Stomach smooth muscle (tissue), 2 donors: ENCODE data around the gene OBP2A.

ENCODE experiments used
- H3K27ac ChIP-seq: one replicate; pipeline ENCODE4 v1.7.0; 2013; ENCODE audit warnings: mild to moderate bottlenecking, low read length, inconsistent platforms
- H3K27me3 ChIP-seq, 2 donors: one replicate each; pipeline ENCODE4 v1.7.0; 2013; ENCODE audit warnings: low read length in 2 of 2; ENCODE audit not compliant: insufficient read depth in 2 of 2, control insufficient read depth in 1 of 2
- H3K36me3 ChIP-seq, 2 donors: one replicate each; pipeline ENCODE4 v1.7.0; 2013; ENCODE audit warnings: low read length in 2 of 2; ENCODE audit not compliant: control insufficient read depth in 2 of 2, insufficient read depth in 2 of 2
- H3K4me1 ChIP-seq: one replicate; pipeline ENCODE4 v1.7.0; 2013; ENCODE audit warnings: low read length; ENCODE audit not compliant: control insufficient read depth, insufficient read depth
- H3K4me3 ChIP-seq, 2 donors: one replicate each; pipeline ENCODE4 v1.7.0; 2013; ENCODE audit warnings: low read length in 2 of 2
- H3K9ac ChIP-seq, 2 donors: one replicate each; pipeline ENCODE4 v1.7.0; 2013; ENCODE audit warnings: low read length in 2 of 2, mild to moderate bottlenecking in 1 of 2
- H3K9me3 ChIP-seq, 2 donors: one replicate each; pipeline ENCODE4 v1.7.0; 2013; ENCODE audit warnings: low read length in 2 of 2; ENCODE audit not compliant: control insufficient read depth in 2 of 2
- donor health status: healthy.
- donor health status: Pancreatic carcinoma.

OBP2A gene

DNA sequence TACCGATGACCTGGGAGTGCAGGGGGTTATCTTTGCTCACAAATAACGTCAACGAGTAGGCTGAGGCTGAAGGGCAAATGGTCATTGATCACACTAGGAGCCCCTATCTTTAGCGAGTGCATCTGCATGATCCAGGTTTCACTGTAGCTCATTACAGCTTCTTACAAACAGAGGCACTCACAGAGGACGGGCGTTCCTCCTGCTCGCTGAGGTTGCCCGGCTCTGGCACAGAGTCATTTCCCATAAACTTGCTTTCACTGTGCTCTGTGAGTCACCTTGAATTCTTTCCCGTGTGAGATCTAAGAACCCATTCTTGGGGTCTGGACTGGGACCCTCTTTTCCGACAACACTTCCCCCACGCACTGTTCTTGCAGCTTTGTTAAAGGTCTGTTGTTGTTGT, 13.7 kb downstream of the OBP2A start:
- no peak overlapping the region for H3K27ac ChIP-seq

DNA sequence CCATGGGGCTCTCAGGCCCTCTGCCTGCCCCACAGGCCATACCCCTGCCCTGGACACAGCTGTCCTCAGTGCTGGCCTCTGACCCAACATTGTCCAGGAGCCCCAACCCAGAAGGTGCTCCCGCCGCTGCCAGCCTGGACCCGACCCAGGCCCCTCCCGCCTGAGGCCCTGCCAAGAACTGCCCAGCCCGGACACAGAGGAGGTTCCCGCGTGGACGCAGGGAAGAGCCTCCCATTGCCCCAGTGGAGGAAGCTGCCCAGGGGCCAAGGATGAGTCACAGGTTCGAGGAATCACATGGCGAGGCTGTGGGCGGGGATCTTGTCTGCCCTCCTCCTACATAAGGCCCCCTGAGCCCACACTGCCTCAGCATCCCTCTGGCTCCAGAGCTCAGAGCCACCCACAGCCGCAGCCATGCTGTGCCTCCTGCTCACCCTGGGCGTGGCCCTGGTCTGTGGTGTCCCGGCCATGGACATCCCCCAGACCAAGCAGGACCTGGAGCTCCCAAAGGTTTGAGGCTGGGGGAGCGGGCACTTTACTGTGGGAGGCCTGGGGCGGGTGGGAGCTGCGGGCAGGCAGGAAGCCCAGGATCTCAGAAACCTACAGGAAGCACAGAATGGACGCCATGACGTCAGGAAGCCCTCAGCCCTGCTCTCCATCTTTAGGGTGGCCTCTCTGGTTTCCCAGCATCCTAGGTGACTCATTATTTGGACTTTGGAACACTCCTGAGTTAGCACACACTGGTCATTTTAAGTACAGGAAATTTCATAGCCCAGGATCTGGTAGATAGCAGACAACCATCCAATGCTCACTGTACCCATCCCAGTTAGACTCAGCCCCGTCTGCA, 15.7 kb downstream of the OBP2A start, which contains the start of gene PAEP:
TSS of gene PAEP (plus strand) at position 366 of the 844 bp plus-strand sequence.
- no peak within 1 kb of the TSS for H3K27ac ChIP-seq
- H3K36me3 ChIP-seq, result no peaks in the 10 kb centered on the region
- peaks cover 12 to 17% of the 10 kb centered on the region in 2 donors for H3K27me3 ChIP-seq
- H3K9me3 ChIP-seq, result peaks cover 0 to 6% of the 10 kb centered on the region in 2 donors
- no peak within 1 kb of the TSS for H3K4me3 ChIP-seq
- H3K4me1 ChIP-seq, result no peaks in the 10 kb centered on the region
- no peak within 1 kb of the TSS for H3K9ac ChIP-seq

More for the DNA sequence above, 13.7 kb downstream of the OBP2A start:
- H3K4me1 ChIP-seq, result no peaks in the 10 kb centered on the region
- peaks cover 3 to 12% of the 10 kb centered on the region in 2 donors for H3K9me3 ChIP-seq
- no peaks in the 10 kb centered on the region for H3K36me3 ChIP-seq
- no peak overlapping the region for H3K4me3 ChIP-seq
- H3K27me3 ChIP-seq, result peaks cover 4 to 10% of the 10 kb centered on the region in 2 donors
- no peak overlapping the region for H3K9ac ChIP-seq

DNA sequence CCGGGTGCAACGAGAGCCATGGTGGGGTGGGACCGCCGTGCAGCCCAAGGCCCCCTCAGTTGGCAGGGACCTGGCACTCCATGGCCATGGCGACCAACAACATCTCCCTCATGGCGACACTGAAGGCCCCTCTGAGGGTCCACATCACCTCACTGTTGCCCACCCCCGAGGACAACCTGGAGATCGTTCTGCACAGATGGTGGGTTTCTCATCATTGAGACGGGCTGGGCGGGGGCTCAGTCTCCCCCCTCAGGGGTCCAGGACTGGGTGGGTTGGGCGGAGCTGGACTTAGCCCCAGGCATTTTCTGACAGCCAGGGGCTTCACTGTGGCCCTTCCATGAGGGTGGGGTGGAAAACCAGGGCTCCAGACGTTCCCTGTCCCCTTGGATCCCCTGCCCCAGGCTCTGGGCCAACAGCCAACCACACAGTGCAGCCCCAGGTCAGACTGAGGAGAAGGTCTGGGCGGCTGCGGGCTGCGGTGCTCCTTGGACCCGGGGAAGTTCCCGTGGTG, 16.4 kb downstream of the OBP2A start:
- Histone ChIP-seq H3K4me1 (no peaks in the 10 kb centered on the region), H3K9me3 (peaks cover 0 to 6% of the 10 kb centered on the region in 2 donors), H3K9ac (no peak overlapping the region), H3K36me3 (no peaks in the 10 kb centered on the region), H3K27me3 (peaks cover 12 to 18% of the 10 kb centered on the region in 2 donors), H3K4me3 (no peak overlapping the region), H3K27ac (no peak overlapping the region)

DNA sequence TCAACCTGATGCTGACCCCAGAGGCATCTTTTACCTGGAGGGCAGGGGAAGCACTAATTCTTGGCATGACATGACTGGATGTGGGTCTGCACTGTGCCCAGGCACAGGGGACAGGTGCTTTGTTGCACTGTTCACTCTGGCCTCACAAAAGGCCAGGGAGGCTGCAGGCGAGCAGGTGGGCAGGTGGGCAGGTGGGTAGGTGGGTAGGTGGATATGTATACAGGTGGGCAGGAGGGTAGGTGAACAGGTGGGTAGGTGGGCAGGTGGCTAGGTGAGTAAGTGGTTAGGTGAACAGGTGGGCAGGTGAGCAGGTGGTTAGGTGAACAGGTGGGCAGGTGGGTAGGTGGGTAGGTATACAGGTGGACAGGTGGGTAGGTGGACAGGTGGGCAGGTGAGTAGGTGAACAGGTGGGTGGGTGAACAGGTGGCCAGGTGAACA, 17.1 kb downstream of the OBP2A start:
- Histone ChIP-seq H3K9me3 (peaks cover 0 to 6% of the 10 kb centered on the region in 2 donors), H3K27ac (no peak overlapping the region), H3K9ac (no peak overlapping the region), H3K36me3 (no peaks in the 10 kb centered on the region), H3K4me3 (no peak overlapping the region), H3K4me1 (no peaks in the 10 kb centered on the region), H3K27me3 (peaks cover 12 to 19% of the 10 kb centered on the region in 2 donors)

DNA sequence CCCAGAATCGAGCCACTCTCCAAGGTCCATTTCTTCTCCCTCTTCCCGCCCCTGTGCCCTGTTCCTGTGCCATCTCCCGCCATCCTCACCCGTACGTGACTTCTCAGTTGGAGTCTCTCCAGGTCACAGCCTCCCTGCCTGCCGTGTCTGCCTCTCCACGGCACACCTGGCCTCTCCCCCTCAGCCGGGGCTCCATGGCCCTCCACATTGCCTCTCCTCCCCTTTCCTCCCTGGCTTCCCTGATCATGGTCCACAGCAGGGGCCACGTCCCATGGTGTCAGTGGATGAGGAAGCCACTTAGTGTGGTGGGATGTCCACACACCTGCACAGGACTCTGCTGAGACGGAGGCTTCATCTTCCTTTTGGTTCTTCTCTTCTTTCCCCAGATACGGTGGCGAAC, 17.9 kb downstream of the OBP2A start:
- Histone ChIP-seq H3K36me3 (no peaks in the 10 kb centered on the region), H3K9ac (no peak overlapping the region), H3K27ac (no peak overlapping the region), H3K4me1 (no peaks in the 10 kb centered on the region), H3K27me3 (peaks cover 12 to 21% of the 10 kb centered on the region in 2 donors), H3K9me3 (peaks cover 0 to 6% of the 10 kb centered on the region in 2 donors), H3K4me3 (no peak overlapping the region)

DNA sequence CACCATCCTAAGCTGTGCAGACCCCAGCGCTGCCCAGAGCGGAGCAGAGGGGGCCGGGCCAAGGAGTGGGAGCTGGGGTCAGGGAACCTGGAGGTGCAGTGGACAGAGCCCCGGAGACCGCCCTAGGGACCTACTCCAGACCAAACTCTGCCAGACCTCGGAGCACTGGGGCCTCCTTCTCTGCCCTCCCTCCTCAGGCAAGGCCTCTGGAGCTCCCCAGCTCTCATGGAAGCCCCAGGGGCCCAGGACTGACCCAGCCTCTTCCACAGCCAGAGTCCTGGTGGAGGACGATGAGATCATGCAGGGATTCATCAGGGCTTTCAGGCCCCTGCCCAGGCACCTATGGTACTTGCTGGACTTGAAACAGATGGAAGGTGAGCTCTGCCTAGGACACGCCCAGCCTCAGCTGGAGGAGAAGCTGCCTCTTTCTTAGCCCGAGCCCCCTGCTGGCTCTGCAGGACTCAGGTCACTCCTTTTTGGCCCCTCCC, 19.3 kb downstream of the OBP2A start:
- H3K4me1 ChIP-seq, result no peaks in the 10 kb centered on the region

DNA sequence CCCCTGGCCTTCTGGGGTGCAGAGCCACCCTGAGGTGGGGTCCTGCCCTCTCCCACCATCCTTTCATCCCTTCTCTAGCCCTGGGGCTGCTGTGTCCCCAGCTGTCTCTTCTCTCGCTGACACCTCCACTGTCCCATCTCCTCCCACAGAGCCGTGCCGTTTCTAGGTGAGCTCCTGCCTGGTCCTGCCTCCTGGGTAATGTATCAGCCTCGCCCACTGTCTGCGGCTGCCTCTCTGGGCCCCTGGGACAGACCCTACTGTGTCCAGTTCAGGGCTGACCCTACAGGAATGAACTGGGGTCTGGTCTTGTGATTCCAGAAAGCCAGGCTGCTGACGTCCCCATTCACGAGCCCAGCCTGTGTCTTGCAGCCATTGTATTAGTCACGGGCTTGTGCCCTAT, 19.7 kb downstream of the OBP2A start:
- Histone ChIP-seq H3K36me3 (no peaks in the 10 kb centered on the region), H3K4me3 (no peak overlapping the region), H3K9ac (no peak overlapping the region), H3K27me3 (peaks cover 12 to 16% of the 10 kb centered on the region in 2 donors), H3K27ac (no peak overlapping the region), H3K9me3 (peaks cover 0 to 15% of the 10 kb centered on the region in 2 donors), H3K4me1 (no peaks in the 10 kb centered on the region)

More for the DNA sequence above, 19.3 kb downstream of the OBP2A start:
- Histone ChIP-seq H3K9me3 (peaks cover 0 to 15% of the 10 kb centered on the region in 2 donors), H3K4me3 (no peak overlapping the region), H3K36me3 (no peaks in the 10 kb centered on the region), H3K27me3 (peaks cover 12 to 18% of the 10 kb centered on the region in 2 donors), H3K27ac (no peak overlapping the region), H3K9ac (no peak overlapping the region)

DNA sequence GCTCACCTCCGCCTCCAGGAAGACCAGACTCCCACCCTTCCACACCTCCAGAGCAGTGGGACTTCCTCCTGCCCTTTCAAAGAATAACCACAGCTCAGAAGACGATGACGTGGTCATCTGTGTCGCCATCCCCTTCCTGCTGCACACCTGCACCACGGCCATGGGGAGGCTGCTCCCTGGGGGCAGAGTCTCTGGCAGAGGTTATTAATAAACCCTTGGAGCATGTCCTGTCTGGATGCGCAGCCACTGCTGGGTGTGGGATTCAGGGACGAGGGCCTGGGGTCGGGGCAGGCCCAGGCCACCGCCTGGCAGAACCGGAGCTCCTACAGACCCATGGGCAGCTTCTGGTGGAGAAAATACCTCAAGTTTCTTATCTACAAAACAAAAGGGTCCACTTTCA, 20.6 kb downstream of the OBP2A start:
- no peak overlapping the region for H3K4me3 ChIP-seq
- no peaks in the 10 kb centered on the region for H3K4me1 ChIP-seq
- H3K9ac ChIP-seq, result no peak overlapping the region
- H3K36me3 ChIP-seq, result no peaks in the 10 kb centered on the region
- peaks cover 0 to 16% of the 10 kb centered on the region in 2 donors for H3K9me3 ChIP-seq
- H3K27ac ChIP-seq, result no peak overlapping the region
- H3K27me3 ChIP-seq, result peaks cover 12 to 14% of the 10 kb centered on the region in 2 donors

DNA sequence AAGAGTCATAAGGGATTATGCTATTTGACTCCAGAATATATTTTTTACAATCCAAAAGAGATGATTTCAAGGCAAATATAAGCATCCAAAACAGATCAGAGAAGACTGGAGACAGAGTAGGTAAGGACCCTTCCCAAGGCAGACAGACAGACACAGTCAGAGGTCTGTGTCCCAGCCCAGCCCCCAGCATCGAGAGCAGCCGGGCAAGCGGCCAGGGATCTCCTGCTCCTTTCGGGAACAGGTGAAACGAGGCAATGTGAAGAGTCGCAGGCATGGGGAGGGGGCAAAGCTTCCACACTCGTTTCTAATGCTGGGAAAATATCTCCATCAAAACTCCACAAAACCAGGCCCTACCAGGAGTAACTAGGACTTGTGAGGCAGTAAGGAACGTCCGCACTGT, 21.4 kb downstream of the OBP2A start:
- Histone ChIP-seq H3K9me3 (peaks cover 2 to 15% of the 10 kb centered on the region in 2 donors), H3K36me3 (no peaks in the 10 kb centered on the region), H3K4me1 (no peaks in the 10 kb centered on the region), H3K27me3 (peaks cover 9 to 12% of the 10 kb centered on the region in 2 donors), H3K4me3 (no peak overlapping the region), H3K9ac (no peak overlapping the region), H3K27ac (no peak overlapping the region)

DNA sequence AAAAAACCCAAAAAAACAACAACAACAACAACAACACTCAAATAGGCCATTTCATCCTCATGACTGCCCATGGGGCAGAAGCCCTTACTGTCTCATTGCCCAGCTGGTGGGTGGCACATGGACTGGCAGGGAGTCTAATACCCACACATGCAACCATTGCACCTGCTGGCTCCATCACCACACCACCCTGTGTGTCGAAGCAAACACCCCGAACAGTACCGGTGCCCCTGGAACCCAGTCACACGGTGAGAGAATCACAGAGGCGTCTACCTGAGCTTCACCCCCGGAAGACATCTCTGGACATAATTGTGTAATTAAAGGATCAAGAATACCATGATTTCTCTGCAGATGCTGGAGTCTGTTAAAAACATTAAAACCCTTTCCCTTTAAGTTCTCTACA, 22.1 kb downstream of the OBP2A start:
- Histone ChIP-seq H3K9me3 (peaks cover 2 to 13% of the 10 kb centered on the region in 2 donors), H3K4me3 (no peak overlapping the region), H3K36me3 (no peaks in the 10 kb centered on the region), H3K27ac (no peak overlapping the region), H3K4me1 (no peaks in the 10 kb centered on the region), H3K9ac (no peak overlapping the region), H3K27me3 (peaks cover 8 to 13% of the 10 kb centered on the region in 2 donors)
